T-helper 9 cell (primary cell): ENCODE measurements around the gene TDRKH.
A peak's percentile ranks its signal among the peaks of the same experiment; 100 is the strongest.
"Not testable (repeated sequence)": the region's sequence is repeated elsewhere in the genome, so short reads cannot be mapped to it uniquely, and the experiment has no call there.

Experiments used
- DNase-seq: peaks from one replicate; pipeline ENCODE4 v3.0.0-alpha.2; 2020

The TDRKH gene

DNA sequence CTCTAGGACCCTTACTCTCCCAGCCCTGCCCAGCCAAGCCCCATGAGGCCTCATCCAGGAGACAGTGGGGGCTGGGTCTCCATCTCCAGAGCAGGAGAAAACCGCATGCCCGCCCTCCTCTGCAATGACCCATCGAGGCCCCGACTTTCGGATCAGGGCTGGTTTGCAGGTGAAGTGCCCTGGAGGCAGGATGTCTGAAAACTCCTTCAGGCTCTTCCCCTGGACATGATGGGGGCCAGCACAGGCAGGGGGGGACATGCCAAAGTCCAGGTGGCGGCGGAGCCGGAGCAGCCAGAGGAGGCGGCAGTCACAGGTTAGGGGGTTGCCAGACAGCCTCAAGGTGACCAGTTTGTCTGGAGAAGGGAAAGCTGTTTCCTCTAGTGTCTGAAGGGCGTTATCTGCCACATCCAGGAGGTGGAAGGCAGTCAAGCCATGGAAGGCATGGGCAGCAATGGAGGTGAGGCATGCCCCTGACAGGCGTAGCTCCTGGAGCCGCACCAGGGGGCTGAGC lies 11.1 kb upstream of the TDRKH start:
- DNase-seq, result no peak

DNA sequence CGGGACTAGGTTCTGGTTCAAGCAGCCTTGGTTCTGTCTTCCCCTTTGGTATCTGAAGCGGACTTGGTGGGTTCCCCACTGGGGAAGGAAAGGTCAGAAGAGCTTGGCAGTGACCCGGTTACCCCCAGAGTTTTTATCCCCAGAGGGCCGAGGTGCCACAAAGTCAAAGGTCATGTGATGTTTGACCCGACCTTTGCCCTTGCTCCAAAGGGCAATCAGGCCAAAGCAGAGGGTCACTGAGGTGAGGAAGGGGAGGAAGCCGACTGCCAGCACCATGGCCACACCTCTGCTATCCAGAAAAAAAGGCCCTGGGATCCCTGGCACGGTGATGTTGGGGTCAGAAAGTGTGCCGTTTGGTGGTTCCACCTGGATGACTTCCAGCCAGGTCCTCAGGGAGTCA lies 10.5 kb upstream of the TDRKH start:
- no peak for DNase-seq

DNA sequence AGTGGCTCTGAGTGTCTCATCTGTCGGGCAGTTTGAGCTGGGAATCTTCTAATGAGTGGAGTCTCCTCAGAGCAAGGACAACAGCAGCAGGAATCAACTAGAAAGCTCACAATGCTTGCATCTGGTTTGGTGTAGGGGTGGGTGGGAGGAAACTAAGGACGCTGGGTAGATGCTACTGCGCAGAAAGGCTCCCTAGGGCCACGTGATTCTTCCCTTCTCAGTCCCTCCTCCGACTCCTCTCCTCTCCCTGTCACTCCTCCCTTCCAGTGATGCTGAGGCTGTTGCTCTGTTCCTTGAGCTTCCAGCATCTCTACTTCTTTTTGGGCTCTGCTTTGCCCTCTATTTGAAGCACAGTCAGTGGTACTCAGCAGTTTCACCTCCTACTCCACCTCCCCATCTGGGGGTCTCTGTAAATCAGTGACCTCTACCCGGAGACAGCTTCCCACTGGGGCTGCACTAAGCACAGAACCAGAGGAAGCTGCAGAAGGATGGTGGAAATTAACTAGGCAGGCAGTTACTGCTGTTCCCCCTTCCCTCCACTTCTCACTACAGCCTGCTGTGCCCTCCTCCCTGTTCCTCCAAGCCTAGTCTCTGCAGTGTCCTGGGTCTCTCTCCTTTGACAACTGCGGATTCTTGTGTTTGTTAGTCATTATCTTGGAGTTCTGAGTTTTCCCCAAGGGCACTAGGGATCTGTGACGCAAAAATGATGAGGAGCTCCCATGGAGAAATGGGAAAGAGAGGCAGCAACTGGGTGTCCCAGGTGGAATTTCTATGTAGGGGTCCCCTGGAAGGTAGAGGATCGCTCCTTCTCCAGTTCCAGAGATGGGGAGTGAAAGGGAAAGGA lies 9.1 kb upstream of the TDRKH start:
- DNase-seq, result no peak

DNA sequence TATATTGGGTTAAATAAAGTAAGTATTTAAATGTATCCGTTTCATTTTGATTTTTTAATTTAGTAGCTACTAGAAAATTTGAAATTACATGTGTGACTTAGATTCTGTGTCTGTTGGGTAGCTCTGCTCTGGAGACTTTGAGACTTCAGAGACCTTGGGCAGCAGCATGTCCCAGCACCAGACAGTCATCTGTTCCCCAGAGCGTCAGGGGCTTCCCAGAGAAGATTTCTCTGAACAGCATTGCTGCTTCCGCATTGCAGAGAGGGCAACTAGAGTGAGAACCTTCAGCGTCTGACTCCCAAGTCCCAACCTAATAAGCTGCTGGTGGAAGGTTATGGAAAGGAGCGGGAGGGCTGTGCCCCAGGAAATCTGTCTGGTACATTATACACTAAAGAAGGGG lies 8.3 kb upstream of the TDRKH start:
- DNase-seq, result no peak

GRCh38 chr1:151790940-151791651 lies 796 bp upstream of the TDRKH start:
- peak; percentile 10 for DNase-seq

- no peak for DNase-seq
These were observed 2.6 kb downstream of the TDRKH start for GRCh38 chr1:151787689-151788088.

DNA sequence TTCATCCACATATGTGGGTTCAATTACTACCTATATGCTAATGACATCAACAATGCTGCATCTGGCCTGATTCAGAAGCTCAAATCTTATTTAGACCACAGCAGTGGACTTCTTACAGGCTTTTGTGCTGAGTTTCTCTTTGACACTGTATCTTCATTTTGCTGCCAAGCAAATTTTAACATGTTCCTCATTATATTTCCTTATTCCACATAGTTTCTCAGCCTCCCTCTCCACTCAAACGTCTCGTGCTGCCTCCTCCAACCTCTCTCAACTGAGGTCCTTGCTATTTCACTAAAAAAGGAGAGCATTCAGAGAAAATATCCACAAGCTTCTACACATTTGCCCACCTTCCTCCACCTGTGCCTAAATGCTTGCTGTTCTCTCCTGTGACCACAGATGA lies 6.5 kb downstream of the TDRKH start:
- DNase-seq, result no peak

- DNase-seq, result no peak
These were observed 7.6 kb downstream of the TDRKH start for GRCh38 chr1:151782741-151783140.

GRCh38 chr1:151782026-151782425 lies 8.3 kb downstream of the TDRKH start:
- not testable (repeated sequence) for DNase-seq

GRCh38 chr1:151780736-151781135 lies 9.6 kb downstream of the TDRKH start:
- not testable (repeated sequence) for DNase-seq

DNA sequence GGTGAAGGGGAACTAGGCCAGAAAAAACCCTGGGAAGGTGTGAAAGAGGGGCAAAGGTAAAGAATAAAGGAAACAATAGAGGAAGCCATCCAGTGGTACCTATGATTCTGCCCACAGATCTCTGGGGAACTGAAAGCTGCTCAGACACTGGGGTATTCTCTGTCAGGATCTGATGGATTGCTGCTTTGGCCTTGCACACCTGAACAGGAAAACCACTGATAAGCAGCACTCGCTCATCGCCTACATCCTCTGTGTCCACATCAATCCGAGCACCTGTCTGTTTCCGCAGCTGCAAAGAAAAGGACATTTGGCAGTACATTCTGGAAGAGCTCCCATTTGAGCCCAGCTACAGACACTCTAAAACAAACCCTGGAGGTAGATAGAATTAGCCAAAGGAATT lies 10.4 kb downstream of the TDRKH start:
- no peak for DNase-seq

- DNase-seq, result no peak
These were observed 13.0 kb downstream of the TDRKH start for GRCh38 chr1:151777317-151777716.

- DNase-seq, result no peak
These were observed 13.6 kb downstream of the TDRKH start for GRCh38 chr1:151776665-151777062.

DNA sequence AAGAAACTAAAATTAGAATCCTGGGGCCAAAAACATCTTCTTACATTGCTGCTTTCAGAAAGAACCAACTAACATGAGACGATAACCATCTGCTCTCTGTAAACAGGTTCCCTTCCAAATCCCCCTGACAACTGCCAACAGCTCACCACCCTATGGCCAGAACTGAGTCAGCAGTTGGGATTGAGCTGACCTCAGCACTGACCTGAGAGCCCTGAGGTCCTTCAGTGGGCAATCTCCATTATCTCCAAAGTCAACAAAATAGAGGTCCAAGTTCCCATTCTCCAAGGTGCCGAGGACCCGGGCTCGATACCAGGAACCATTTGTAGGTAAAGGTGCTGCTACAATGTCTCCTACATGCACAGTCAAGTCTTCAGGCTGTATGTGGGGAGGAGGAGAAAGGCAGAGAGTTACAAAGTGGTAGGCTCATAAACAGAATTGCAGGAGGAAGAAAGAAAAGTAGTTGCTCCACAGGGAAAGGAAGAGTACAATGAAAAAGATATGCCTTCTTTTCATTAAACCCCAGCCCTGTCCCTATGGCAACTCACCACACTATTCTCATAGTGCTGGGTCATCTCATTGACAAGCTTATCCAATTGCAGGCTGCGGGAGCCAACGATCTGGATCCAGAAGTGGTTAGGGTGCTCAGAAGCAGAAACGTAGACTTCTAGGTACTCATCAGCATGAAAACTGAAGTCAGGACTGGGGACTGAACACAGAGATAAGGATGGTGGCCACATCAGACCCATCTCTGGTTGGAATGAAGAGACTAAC lies 14.2 kb downstream of the TDRKH start:
- DNase-seq, result no peak

DNA sequence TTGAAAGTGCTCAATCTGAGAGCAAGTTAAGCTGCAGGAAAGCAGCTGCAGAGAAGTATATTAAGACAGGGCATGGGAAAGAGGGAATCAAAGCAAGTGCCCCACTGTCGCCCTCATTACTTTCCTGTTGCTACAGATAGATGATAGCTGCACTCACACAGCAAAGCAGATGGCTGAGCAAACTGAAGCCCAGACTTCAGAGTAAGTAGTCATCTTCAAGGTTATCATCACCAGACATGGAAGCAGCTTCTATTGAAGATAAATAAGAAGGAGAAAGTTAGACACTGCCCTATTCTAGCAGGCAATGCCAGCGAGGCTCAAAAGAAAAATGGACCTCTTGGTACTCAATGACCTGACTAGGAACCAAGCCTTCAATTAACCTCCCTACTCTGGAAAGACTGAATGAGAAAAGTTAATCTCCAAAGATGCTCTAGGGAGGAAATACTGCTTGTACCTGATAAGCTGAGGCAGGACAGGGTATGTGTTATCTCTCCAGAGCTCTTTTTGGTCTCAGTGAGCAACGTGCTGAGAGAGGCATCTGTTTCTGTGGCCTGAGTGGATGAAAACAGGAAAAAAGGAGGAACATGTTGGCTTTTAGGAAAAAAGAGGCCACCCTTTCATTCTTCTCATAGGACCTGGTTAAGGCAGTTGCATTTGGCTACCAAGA lies 15.9 kb downstream of the TDRKH start:
- no peak for DNase-seq

- DNase-seq, result no peak
These were observed 16.6 kb downstream of the TDRKH start for GRCh38 chr1:151773702-151774101.

DNA sequence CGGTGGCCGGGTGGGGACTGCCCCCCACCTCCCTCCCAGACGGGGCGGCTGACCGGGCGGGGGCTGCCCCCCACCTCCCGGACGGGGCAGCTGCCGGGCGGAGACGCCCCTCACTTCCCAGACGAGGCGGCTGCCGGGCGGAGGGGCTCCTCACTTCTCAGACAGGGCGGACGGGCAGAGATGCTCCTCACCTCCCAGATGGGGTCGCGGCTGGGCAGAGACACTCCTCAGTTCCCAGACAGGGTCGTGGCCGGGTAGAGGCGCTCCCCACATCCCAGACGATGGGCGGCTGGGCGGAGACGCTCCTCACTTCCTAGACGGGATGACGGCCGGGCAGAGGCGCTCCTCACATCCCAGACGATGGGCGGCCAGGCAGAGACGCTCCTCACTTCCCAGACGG lies 21.0 kb downstream of the TDRKH start:
- DNase-seq, result not testable (repeated sequence)

GRCh38 chr1:151768351-151769066 lies 21.8 kb downstream of the TDRKH start:
- not testable (repeated sequence) for DNase-seq

- no peak for DNase-seq
These were observed 26.3 kb downstream of the TDRKH start for GRCh38 chr1:151763990-151764389.

- DNase-seq, result peak; percentile 77
These were observed 27.1 kb downstream of the TDRKH start, which contains the start of gene MRPL9 for GRCh38 chr1:151762941-151763921. MRPL9 (minus strand) TSS chr1:151763496; CDS start chr1:151763479, 17 bp downstream.
